Measurements from ENCODE around the gene CALY.

Gene CALY

GRCh38 chr10:133343558-133343957 lies 6.9 kb upstream of the CALY start:
- no peak for TF ChIP-seq CTCF (IDR thresholded peaks at IDR 0.05; ENCODE audit: insufficient read depth, low read depth, low read length, missing control alignments)
- DNase-seq (ENCODE audit: low read depth) = no peak
- no peak overlapping the region for H3K4me3 ChIP-seq (ENCODE audit: low read depth, low read length)

GRCh38 chr10:133342942-133343341 lies 6.2 kb upstream of the CALY start:
- DNase-seq (ENCODE audit: low read depth) = no peak
- no peak overlapping the region for H3K4me3 ChIP-seq (ENCODE audit: low read depth, low read length)
- no peak for TF ChIP-seq CTCF (IDR thresholded peaks at IDR 0.05; ENCODE audit: insufficient read depth, low read depth, low read length, missing control alignments)

GRCh38 chr10:133341983-133342382 lies 5.3 kb upstream of the CALY start:
- no peak overlapping the region for H3K4me3 ChIP-seq (ENCODE audit: low read depth, low read length)

GRCh38 chr10:133339708-133340380 lies 3.1 kb upstream of the CALY start:
- no peak for DNase-seq (ENCODE audit: low read depth)
- no peak overlapping the region for H3K4me3 ChIP-seq (ENCODE audit: low read depth, low read length)

More at GRCh38 chr10:133341983-133342382, 5.3 kb upstream of the CALY start:
- no peak for TF ChIP-seq CTCF (IDR thresholded peaks at IDR 0.05; ENCODE audit: insufficient read depth, low read depth, low read length, missing control alignments)
- no peak for DNase-seq (ENCODE audit: low read depth)

GRCh38 chr10:133338080-133339071 lies 1.7 kb upstream of the CALY start:
- DNase-seq (ENCODE audit: low read depth) = no peak
- H3K4me3 ChIP-seq (ENCODE audit: low read depth, low read length) = no peak overlapping the region
- TF ChIP-seq CTCF (IDR thresholded peaks at IDR 0.05; ENCODE audit: insufficient read depth, low read depth, low read length, missing control alignments) = no peak

More at GRCh38 chr10:133339708-133340380, 3.1 kb upstream of the CALY start:
- no peak for TF ChIP-seq CTCF (IDR thresholded peaks at IDR 0.05; ENCODE audit: insufficient read depth, low read depth, low read length, missing control alignments)

GRCh38 chr10:133337370-133337725 lies 652 bp upstream of the CALY start:
- no peak for DNase-seq (ENCODE audit: low read depth)
- no peak overlapping the region for H3K4me3 ChIP-seq (ENCODE audit: low read depth, low read length)
- no peak for TF ChIP-seq CTCF (IDR thresholded peaks at IDR 0.05; ENCODE audit: insufficient read depth, low read depth, low read length, missing control alignments)

Data from GM12865 (cell line).